HG03135 (cell line): ENCODE results near the gene MPST.
"Not testable (repeated sequence)": the region's sequence is repeated elsewhere in the genome, so short reads cannot be mapped to it uniquely, and the experiment has no call there.

ENCODE experiments used
- ATAC-seq: cut with Tn5 transposase; IDR thresholded peaks from one replicate; pipeline ENCODE4 v1.9.1; 2021; ENCODE audit warnings: mild to moderate bottlenecking, moderate library complexity; ENCODE audit not compliant: unreplicated experiment

MPST gene

GRCh38 chr22:37019309-37020191 lies at the start of gene MPST, which contains the start of gene TST:
TSS of gene MPST (plus strand) at chr22:37019742. CDS start at chr22:37019837, 95 bp downstream.
TSS of gene TST (minus strand) at chr22:37019447. CDS start at chr22:37018732, 715 bp downstream.
- ATAC-seq: peak; percentile 63

GRCh38 chr22:36971341-36972125 lies 48.0 kb upstream of the MPST start:
- no peak for ATAC-seq

- no peak for ATAC-seq
Observed at GRCh38 chr22:36976606-36977005, 42.9 kb upstream of the MPST start.

DNA sequence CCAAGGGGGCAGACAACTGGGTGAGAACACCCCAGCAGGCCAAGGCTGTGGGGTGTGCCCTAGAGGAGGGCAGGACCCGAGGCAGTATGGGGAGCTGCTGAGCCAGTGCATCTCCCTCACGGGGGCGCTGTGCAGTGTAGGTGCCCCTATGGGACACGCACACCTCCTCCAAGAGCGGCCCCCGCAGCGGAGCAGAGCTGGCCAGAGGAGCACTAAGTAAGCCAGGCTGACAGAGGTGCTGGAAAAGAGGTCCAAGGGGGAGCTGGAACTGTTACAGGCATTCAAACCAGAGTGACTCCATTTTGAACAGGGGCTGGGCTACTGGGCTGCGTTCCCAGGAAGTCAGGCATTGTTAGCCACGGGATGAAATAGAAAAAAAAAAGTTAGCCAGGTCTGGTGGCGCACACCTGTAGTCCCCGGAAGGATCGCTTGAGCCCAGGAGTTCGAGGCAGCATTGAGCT lies 42.1 kb upstream of the MPST start:
- no peak for ATAC-seq

DNA sequence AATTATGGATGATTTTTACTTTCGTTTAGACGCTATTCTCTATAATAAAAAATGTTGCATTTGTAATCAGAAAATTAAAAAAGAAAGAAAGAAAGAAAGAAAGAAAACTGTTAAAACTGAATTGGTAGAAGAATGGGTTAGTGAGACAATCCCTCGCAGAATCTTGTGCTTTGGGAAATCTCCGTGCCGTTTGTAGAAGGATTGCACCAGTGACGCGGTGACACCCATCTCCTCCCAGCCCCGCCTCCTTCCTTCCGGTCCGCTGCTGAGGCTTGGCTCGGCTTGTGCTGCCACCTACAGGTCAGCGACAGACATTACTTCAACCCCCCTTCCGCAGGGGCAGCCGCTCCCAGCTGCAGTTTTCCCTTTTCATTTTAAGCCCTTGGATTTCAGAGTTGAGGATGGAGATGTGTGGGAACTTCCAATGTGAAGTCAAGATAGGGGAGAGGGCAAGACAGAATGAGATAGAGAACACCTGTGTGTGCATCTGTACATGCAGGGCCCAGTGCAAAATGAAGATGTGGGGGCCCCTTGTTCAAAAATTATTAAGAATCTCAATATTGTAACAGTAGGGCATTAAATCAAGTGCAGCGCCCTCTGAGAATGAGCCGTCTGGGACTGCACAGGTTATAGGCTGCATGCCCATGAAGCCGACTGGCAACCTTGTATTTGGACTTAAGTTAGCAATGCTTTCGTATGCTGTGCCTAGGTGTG lies 41.4 kb upstream of the MPST start:
- ATAC-seq: no peak

- ATAC-seq: no peak
Observed at GRCh38 chr22:36979016-36979910, 40.3 kb upstream of the MPST start.

DNA sequence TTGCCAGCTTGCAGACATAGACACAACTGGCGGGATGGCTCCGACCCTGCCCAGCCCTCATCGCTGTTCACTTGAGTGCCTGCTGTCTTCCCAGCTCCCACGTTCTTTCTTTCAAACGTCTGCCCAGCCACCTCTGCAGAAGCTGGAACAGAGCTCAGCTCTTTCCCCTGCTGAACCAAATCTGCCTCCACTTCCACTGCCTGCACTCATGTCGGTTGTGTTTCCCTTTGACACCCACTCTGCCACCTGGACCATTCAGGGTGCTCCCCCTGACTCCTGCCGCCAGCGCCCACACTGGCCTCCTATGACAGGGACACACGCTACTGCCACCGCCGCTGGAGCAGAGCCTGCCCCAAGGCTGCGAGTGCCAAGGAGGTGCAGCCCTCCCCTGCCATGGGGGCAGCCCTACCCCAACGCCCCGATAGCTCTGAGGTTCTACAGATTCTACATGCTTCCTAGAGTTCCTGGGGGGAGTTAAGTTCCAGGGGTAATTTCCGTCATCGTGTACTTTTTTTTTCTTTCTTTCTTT lies 38.2 kb upstream of the MPST start:
- ATAC-seq: no peak

- ATAC-seq: no peak
Observed at GRCh38 chr22:36982136-36982535, 37.4 kb upstream of the MPST start.

GRCh38 chr22:36985211-36985889 lies 34.2 kb upstream of the MPST start:
- no peak for ATAC-seq

DNA sequence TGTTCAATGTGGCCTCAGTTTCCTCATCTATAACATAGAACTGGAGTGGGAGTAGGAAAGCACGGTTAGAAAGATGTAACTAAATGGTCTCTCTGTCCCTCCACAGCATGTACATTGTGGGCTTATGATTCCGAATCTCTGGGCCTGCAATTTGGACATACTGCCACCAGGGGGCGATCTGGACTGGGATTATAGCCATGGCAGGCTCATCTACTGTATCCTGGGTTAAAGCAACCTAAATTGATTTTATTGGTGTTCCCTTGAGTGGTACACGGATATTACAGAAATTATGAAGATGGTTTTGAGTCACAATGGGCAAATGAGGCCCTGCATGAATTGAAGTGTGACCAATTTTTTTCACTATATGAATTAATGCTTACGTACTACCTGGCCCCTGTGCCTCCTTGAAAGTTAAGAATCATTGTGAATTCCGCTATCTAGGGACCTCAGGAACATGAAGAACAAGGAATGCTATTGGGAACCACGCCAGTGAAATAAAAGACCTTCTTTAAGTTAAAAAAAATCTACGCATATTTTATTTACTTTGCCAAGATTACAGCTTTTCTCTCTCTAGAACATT lies 33.2 kb upstream of the MPST start:
- ATAC-seq: no peak

- no peak for ATAC-seq
Observed at GRCh38 chr22:36988075-36988832, 31.3 kb upstream of the MPST start.

- not testable (repeated sequence) for ATAC-seq
Observed at GRCh38 chr22:36989012-36989411, 30.5 kb upstream of the MPST start.

DNA sequence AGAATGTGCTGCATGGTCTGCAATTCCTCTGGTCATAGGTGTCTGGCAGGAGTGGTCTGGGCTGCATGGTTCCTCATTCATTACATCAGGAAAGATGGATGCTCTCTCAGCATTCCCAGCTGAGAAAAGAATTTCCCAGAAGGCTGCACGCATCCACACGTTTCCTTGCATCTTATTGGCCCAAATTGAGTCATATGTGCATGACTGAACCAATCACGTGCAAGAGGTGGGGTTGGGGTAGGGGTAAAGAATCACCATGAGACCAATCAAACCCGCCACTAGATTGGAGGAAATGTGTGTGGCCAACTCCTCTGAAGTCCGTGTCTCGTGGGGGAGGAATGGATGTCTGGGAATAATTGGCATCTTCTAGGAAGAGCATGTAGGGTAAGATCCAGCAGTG lies 29.1 kb upstream of the MPST start:
- no peak for ATAC-seq

GRCh38 chr22:36991206-36991605 lies 28.3 kb upstream of the MPST start:
- no peak for ATAC-seq

DNA sequence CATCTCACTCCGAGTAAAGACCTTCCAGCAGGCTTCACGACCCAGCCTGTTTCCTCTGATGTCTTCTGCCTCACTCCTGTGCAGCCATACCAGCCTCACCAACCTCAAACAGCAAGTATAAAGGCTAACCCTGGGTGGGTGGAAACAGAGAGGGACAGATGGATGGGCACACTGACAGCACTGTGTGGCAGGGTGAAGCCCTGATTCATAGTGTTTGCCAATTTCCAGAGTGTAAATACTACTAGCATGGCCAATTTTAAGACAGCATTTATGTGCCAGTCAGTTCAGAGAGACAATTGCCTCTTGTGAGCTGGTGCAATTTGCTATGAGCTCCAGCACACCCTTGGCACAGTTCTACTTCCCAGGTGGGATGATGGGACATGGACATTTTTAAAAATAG lies 21.8 kb upstream of the MPST start:
- no peak for ATAC-seq

DNA sequence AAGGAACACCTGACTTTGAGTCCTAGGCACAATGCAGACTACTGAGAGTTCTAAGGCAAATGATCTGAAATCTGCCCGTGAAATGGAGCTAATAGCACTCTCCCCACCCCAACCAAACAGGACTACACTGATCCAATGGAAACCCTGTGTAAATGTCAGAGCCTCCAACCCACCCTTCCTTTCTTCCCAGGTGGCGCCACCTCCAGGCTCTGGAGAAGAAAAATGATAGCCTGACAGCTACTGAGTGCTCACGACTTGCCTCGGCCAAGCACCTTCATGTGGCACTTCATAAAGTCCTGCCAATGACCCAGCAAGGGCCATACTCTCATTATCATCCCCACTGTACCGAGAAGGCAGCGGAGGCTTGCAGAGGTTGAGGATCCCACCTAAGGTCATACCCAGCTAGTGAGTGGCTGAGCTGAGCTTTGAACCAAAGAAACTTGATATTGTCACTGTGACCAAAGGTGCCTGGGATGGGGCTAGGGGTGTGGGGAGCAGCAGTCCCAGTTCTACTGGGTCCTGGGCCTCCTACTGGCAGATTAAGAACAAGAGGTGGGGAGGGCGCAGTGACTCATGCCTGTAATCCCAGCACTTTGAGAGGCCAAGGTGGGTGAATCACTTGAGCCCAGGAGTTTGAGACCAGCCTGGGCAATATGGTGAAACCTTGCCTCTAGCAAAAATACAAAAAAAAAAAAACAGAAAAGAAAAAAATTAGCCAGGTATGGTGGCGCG lies 20.8 kb upstream of the MPST start:
- no peak for ATAC-seq

GRCh38 chr22:36999463-36999862 lies 20.1 kb upstream of the MPST start:
- no peak for ATAC-seq
